WERI-Rb-1 (cell line): ENCODE measurements around the gene BIRC3.
A peak's percentile ranks its signal among the peaks of the same experiment; 100 is the strongest.

Experiments used
- DNase-seq: peaks from one replicate; pipeline ENCODE4 v3.0.0-alpha.2; 2020
- H3K27ac ChIP-seq: fragments of 250-450 bp; sonication (Bioruptor Pico); 2 replicates; pipeline ENCODE4 v1.5.1; 2020; ENCODE audit warnings: mild to moderate bottlenecking, moderate library complexity
- H3K27me3 ChIP-seq: fragments of 250-450 bp; sonication (Bioruptor Pico); 2 replicates; pipeline ENCODE4 v1.5.1; 2021; ENCODE audit warnings: mild to moderate bottlenecking, low read depth, moderate library complexity; ENCODE audit not compliant: insufficient read depth, severe bottlenecking
- H3K36me3 ChIP-seq: fragments of 250-450 bp; sonication (Bioruptor Pico); 2 replicates; pipeline ENCODE4 v1.5.1; 2020; ENCODE audit warnings: mild to moderate bottlenecking, moderate library complexity
- H3K4me3 ChIP-seq: 2 replicates; pipeline ENCODE4 v1.5.1; 2011; ENCODE audit warnings: low read depth, mild to moderate bottlenecking, control low read depth, low read length
- H3K9me3 ChIP-seq: fragments of 250-450 bp; sonication (Bioruptor Pico); 2 replicates; pipeline ENCODE4 v1.5.1; 2021; ENCODE audit warnings: mild to moderate bottlenecking, moderate library complexity; ENCODE audit not compliant: severe bottlenecking
- TF ChIP-seq, protein P1 (sequence below): IDR thresholded peaks from 2 replicates; pipeline ENCODE4 v1.5.1; 2011; ENCODE audit warnings: low read depth, mild to moderate bottlenecking, control low read depth, inconsistent platforms, low read length

The BIRC3 gene

DNA sequence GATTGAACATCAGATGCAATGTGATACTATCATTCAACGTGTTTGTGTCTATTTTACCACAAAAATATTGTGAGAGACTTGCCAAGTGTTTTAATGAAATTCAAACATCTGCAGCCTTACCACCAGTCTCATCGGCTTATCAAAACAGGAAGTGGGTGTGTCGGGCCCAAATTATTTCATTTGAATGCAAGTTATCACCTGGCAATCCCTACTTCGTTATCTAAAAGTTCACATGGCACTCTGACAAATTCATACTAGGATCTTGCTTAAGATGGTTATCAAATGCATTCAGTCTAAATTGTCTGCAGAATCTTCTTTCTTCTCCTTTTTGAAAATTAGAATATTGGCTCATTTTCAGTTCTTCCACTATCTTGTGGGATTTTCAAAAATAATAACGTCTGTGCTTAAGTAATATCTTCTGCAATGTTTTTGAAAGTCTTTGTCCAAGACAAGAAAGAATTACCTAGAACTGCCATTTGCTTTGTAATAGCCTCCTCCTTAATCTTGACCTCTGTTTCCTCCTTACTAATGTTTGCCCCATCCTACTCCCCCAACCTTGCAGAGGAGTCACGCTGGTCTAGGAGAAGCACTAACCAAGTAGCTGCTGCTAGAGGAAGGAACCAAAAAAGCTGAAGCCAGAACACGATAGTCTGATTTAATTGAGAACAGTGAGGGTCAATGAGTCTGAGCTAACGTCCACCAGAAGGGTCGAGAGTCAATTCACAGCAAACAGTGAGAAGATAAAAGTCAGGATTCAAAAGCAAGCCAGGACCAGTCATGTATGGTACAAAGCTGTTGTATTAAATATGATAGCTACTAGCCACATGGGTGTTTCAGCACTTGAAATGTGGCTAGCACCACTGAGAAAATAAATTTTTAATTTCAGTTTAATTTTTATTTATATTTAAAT lies 10.2 kb upstream of the BIRC3 start:
- H3K27ac ChIP-seq, result no peak overlapping the region
- no peak for DNase-seq
- TF ChIP-seq, protein P1, sequence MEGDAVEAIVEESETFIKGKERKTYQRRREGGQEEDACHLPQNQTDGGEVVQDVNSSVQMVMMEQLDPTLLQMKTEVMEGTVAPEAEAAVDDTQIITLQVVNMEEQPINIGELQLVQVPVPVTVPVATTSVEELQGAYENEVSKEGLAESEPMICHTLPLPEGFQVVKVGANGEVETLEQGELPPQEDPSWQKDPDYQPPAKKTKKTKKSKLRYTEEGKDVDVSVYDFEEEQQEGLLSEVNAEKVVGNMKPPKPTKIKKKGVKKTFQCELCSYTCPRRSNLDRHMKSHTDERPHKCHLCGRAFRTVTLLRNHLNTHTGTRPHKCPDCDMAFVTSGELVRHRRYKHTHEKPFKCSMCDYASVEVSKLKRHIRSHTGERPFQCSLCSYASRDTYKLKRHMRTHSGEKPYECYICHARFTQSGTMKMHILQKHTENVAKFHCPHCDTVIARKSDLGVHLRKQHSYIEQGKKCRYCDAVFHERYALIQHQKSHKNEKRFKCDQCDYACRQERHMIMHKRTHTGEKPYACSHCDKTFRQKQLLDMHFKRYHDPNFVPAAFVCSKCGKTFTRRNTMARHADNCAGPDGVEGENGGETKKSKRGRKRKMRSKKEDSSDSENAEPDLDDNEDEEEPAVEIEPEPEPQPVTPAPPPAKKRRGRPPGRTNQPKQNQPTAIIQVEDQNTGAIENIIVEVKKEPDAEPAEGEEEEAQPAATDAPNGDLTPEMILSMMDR, result no peak
- no peak overlapping the region for H3K4me3 ChIP-seq
- no peaks in the 10 kb centered on the region for H3K36me3 ChIP-seq
- no peaks in the 10 kb centered on the region for H3K27me3 ChIP-seq
- H3K9me3 ChIP-seq, result no peaks in the 10 kb centered on the region

DNA sequence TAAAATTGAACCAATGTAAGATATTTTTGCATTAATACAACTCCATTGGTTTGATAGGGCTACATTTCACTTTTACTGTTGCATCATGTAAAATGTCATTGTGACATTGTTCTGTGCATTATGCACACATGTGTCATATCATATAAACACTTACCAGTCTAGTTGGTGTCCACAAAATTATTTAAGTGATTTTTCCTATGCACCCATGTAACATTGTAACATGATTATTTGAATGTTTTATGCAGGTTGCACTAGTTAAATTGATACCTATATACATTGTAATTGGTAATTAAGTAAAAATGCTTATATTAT lies 9.6 kb upstream of the BIRC3 start:
- DNase-seq, result no peak
- Histone ChIP-seq H3K27ac (no peak overlapping the region), H3K36me3 (no peaks in the 10 kb centered on the region), H3K9me3 (no peaks in the 10 kb centered on the region), H3K4me3 (no peak overlapping the region), H3K27me3 (no peaks in the 10 kb centered on the region)
- TF ChIP-seq, protein P1, result no peak

DNA sequence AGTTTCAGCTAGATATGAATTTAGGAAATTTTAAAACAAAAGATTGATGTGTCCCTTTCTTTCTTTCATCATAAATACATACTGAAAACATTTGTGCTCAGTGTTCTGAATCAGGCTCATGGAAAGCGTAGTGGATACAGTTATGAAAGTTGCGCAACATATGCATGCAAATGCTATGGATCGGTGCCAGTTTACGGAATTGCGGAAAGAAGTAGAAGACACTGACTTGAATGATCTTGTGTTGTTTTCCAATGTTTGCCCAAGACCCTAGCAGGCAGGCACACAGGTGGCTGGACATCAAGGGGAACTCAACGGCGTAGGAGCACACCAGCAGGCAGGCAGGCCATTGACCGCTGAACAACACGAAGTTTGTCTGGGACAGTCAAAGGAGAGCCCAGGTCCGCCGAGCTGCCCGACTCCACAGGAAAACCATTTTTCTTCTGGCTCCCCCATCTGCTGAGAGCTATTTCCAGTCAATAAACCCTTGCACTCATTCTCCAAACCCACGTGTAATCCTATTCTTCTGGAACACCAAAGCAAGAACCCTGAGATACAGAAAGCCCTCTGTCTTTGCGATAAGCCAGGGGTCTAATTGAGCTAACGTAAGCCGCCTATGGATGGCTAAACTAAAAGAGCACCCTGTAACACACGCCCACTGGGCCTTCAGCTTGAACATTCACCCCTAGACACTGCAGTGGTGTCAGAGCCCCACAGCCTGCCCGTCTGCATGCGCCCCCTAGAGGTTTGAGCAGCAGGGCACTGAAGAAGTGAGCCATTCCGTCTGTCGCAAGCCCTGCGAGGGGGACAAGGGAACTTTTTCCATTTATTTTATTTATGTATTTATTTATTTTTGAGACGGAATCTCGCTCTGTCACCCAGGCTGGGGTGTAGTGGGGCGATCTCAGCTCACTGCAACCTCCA lies 7.4 kb upstream of the BIRC3 start:
- H3K27ac ChIP-seq, result no peak overlapping the region
- no peaks in the 10 kb centered on the region for H3K27me3 ChIP-seq
- H3K9me3 ChIP-seq, result no peaks in the 10 kb centered on the region
- no peaks in the 10 kb centered on the region for H3K36me3 ChIP-seq
- TF ChIP-seq, protein P1, result peak; percentile 36; the same call in 1 of the 2 replicates
- H3K4me3 ChIP-seq, result no peak overlapping the region
- no peak for DNase-seq

DNA sequence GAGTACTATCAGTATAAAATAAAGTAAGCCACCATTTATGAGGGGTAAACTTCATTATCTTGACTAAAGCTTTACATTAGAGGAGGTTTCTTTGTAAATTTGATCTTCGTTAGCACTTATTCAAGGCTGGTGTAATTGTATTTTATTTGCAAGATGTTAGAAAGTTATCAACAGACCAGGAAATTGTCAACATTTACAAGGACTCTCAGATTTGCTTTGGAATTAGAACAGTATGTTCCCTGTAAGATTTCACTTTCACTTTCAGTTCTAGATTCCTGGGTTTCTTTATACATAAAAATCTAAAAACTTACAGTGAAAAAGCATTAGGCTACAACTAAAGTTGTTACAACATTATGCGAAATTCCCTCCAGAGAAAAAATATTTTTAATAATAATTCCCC lies 4.6 kb upstream of the BIRC3 start:
- Histone ChIP-seq H3K4me3 (no peak overlapping the region), H3K9me3 (no peaks in the 10 kb centered on the region), H3K27me3 (no peaks in the 10 kb centered on the region), H3K27ac (no peak overlapping the region), H3K36me3 (no peaks in the 10 kb centered on the region)
- DNase-seq, result no peak
- TF ChIP-seq, protein P1, result no peak

DNA sequence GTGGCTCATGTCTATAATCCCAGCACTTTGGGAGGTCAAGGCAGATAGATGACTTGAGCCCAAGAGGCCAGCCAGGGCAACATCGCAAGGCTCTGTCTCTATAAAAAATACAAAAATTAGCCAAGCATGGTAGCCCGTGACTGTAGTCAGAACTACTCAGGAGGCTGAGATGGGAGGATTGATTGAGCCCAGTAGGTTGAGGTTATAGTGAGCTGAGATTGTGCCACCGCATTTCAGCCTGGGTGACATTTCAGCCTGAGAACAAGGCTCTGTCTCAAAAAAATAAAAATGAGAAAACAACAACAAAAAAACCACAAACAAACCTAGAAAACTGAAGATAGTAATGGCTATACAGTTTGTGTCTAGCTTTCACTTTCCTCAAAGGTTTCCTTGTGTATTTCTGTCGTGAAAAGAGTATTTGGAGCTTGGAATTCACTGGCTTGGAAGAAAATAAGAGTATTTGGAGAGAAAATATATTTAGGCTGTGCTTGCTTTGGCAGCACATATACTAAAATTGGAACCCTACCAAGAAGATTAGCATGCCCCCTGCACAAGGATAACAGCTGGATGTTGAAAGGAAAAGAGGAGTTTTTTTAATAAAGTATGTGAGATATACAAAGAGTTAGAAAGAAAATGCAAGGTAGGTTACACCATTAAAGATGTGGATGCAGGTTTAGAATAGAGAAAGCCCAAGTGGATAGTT lies 3.9 kb upstream of the BIRC3 start:
- Histone ChIP-seq H3K27me3 (no peaks in the 10 kb centered on the region), H3K4me3 (no peak overlapping the region), H3K27ac (no peak overlapping the region), H3K36me3 (no peaks in the 10 kb centered on the region), H3K9me3 (no peaks in the 10 kb centered on the region)
- DNase-seq, result no peak
- TF ChIP-seq, protein P1, result no peak
